WTC11 (cell line): ENCODE measurements around the gene IRAK1. TPM values are rescaled to one million over a fixed set of nuclear protein-coding genes. Genes with fewer than 3 reads are reported as not detected.

ENCODE experiments used
- ATAC-seq: fragments of 200-7000 bp; cut with Tn5 transposase; 2 replicates; pipeline ENCODE4 v1.10.0; 2021; ENCODE audit warnings: mild to moderate bottlenecking, moderate library complexity
- CTCF ChIA-PET: fragments of 300-600 bp; sonication (Branson Sonifier 250); formaldehyde crosslinking; loops from one replicate; lab custom pipeline; 2021; ENCODE audit warnings: antibody characterized with exemption; lab: Charles Lee
- POLR2A ChIA-PET: fragments of 350-600 bp; sonication (Branson Sonifier 250); formaldehyde crosslinking; loops from one replicate; lab custom pipeline; 2021; ENCODE audit warnings: antibody characterized with exemption; lab: Charles Lee
- DNase-seq: peaks from one replicate; pipeline ENCODE4 v3.0.0; 2021; ENCODE audit warnings: low spot score
- H3K27ac Mint-ChIP-seq: 2 replicates; pipeline ENCODE4 v1.8.0; 2021; ENCODE audit warnings: mixed read lengths
- H3K27me3 Mint-ChIP-seq: 2 replicates; pipeline ENCODE4 v1.8.0; 2021; ENCODE audit warnings: low read depth, mild to moderate bottlenecking, moderate library complexity, mixed read lengths
- H3K36me3 Mint-ChIP-seq: 2 replicates; pipeline ENCODE4 v1.8.0; 2021; ENCODE audit warnings: mixed read lengths
- H3K4me1 Mint-ChIP-seq: 2 replicates; pipeline ENCODE4 v1.8.0; 2022; ENCODE audit warnings: mixed read lengths
- H3K4me3 Mint-ChIP-seq: 2 replicates; pipeline ENCODE4 v1.8.0; 2021; ENCODE audit warnings: mild to moderate bottlenecking, moderate library complexity, mixed read lengths
- H3K9me3 Mint-ChIP-seq: 2 replicates; pipeline ENCODE4 v1.8.0; 2021; ENCODE audit warnings: mixed read lengths
- AFF4 ChIP-seq: sonication (generic); formaldehyde crosslinking; IDR thresholded peaks from 2 replicates; pipeline ENCODE4 v1.8.1; 2023; ENCODE audit warnings: mild to moderate bottlenecking, missing genetic modification reagents, borderline replicate concordance
- ATF1 ChIP-seq: sonication (generic); formaldehyde crosslinking; IDR thresholded peaks from 2 replicates; pipeline ENCODE4 v1.8.1; 2023; ENCODE audit warnings: mild to moderate bottlenecking, moderate library complexity, missing genetic modification reagents
- ATF6 ChIP-seq: sonication (generic); formaldehyde crosslinking; IDR thresholded peaks from 2 replicates; pipeline ENCODE4 v1.8.1; 2023; ENCODE audit warnings: mild to moderate bottlenecking, missing genetic modification reagents
- CBFB ChIP-seq: sonication (generic); formaldehyde crosslinking; IDR thresholded peaks from 2 replicates; pipeline ENCODE4 v1.8.1; 2022; ENCODE audit warnings: mild to moderate bottlenecking, low read depth, missing genetic modification reagents
- CDX4 ChIP-seq: fragments of 250-450 bp; sonication (Bioruptor Pico); IDR thresholded peaks from 2 replicates; pipeline ENCODE4 v1.9.0; 2021; ENCODE audit warnings: moderate library complexity, mild to moderate bottlenecking, inconsistent platforms, borderline replicate concordance
- EMX1 ChIP-seq: fragments of 250-450 bp; sonication (Bioruptor Pico); IDR thresholded peaks from 2 replicates; pipeline ENCODE4 v1.8.0; 2021; ENCODE audit warnings: mild to moderate bottlenecking
- ERG ChIP-seq: fragments of 250-450 bp; sonication (Bioruptor Pico); IDR thresholded peaks from 2 replicates; pipeline ENCODE4 v1.8.0; 2021; ENCODE audit warnings: mild to moderate bottlenecking
- ESRRA ChIP-seq: sonication (generic); formaldehyde crosslinking; IDR thresholded peaks from 2 replicates; pipeline ENCODE4 v1.8.1; 2022; ENCODE audit warnings: mild to moderate bottlenecking, missing genetic modification reagents, borderline replicate concordance
- JAZF1 ChIP-seq: fragments of 250-450 bp; sonication (Bioruptor Pico); IDR thresholded peaks from 2 replicates; pipeline ENCODE4 v1.9.0; 2021; ENCODE audit warnings: moderate library complexity, mild to moderate bottlenecking, inconsistent platforms
- JUN ChIP-seq: sonication (generic); formaldehyde crosslinking; IDR thresholded peaks from 2 replicates; pipeline ENCODE4 v1.8.0; 2023; ENCODE audit warnings: mild to moderate bottlenecking, missing genetic modification reagents
- MLX ChIP-seq: sonication (generic); formaldehyde crosslinking; IDR thresholded peaks from 2 replicates; pipeline ENCODE4 v1.8.1; 2023; ENCODE audit warnings: mild to moderate bottlenecking, missing genetic modification reagents, moderate library complexity
- NFYB ChIP-seq: sonication (generic); formaldehyde crosslinking; conservative IDR thresholded peaks from 2 replicates; pipeline ENCODE4 v1.8.0; 2022; ENCODE audit warnings: low read depth, missing genetic modification reagents
- NR3C1 ChIP-seq: sonication (generic); formaldehyde crosslinking; conservative IDR thresholded peaks from 2 replicates; pipeline ENCODE4 v1.8.1; 2023; ENCODE audit warnings: low read depth, mild to moderate bottlenecking, missing genetic modification reagents
- PRRX2 ChIP-seq: fragments of 250-450 bp; sonication (Bioruptor Pico); IDR thresholded peaks from 2 replicates; pipeline ENCODE4 v1.8.0; 2021; ENCODE audit warnings: mild to moderate bottlenecking
- SMAD3 ChIP-seq: sonication (generic); formaldehyde crosslinking; IDR thresholded peaks from 2 replicates; pipeline ENCODE4 v1.8.0; 2022; ENCODE audit warnings: missing genetic modification reagents, mild to moderate bottlenecking, borderline replicate concordance
- SOX15 ChIP-seq: fragments of 250-450 bp; sonication (Bioruptor Pico); IDR thresholded peaks from 2 replicates; pipeline ENCODE4 v1.9.0; 2021; ENCODE audit warnings: mild to moderate bottlenecking
- ZBTB21 ChIP-seq: sonication (generic); formaldehyde crosslinking; IDR thresholded peaks from 2 replicates; pipeline ENCODE4 v1.8.1; 2023; ENCODE audit warnings: mild to moderate bottlenecking, missing genetic modification reagents, borderline replicate concordance
- ZNF121 ChIP-seq: sonication (generic); formaldehyde crosslinking; IDR thresholded peaks from 2 replicates; pipeline ENCODE4 v1.8.0; 2023; ENCODE audit warnings: missing genetic modification reagents
- ZNF232 ChIP-seq: sonication (generic); formaldehyde crosslinking; IDR thresholded peaks from 2 replicates; pipeline ENCODE4 v1.8.0; 2022; ENCODE audit warnings: mild to moderate bottlenecking, missing genetic modification reagents
- ZNF425 ChIP-seq: fragments of 250-450 bp; sonication (Bioruptor Pico); conservative IDR thresholded peaks from 2 replicates; pipeline ENCODE4 v1.9.0; 2021; ENCODE audit warnings: mild to moderate bottlenecking
- ZNF512 ChIP-seq: sonication (generic); formaldehyde crosslinking; IDR thresholded peaks from 2 replicates; pipeline ENCODE4 v1.8.1; 2022; ENCODE audit warnings: missing genetic modification reagents, borderline replicate concordance
- total RNA-seq: library from RNA; stranded (reverse); gene quantifications from 3 replicates; pipeline ENCODE4 v1.2.3, GENCODE V29; 2021

The IRAK1 gene
- total RNA-seq, 1 experiment from 2014 or later: 32.1 TPM

- no peak for TF ChIP-seq ZNF512 (CRISPR knock-in tag)
- TF ChIP-seq NR3C1 (CRISPR knock-in tag): no peak
- no peak for TF ChIP-seq NFYB (CRISPR knock-in tag)
- no peak for TF ChIP-seq CDX4 (CRISPR knock-in tag)
- no peak for TF ChIP-seq ZBTB21 (CRISPR knock-in tag)
- no peak for TF ChIP-seq ESRRA (CRISPR knock-in tag)
- TF ChIP-seq AFF4 (CRISPR knock-in tag): no peak
- TF ChIP-seq MLX (CRISPR knock-in tag): no peak
- no peak for TF ChIP-seq ZNF121 (CRISPR knock-in tag)
- TF ChIP-seq SMAD3 (CRISPR knock-in tag): no peak
- no peak for TF ChIP-seq ZNF425
- no peak for TF ChIP-seq JAZF1 (CRISPR knock-in tag)
- ChIA-PET CTCF (no interaction called here), POLR2A (no interaction called here)
- DNase-seq (no peak), ATAC-seq (no peak)
- no peak overlapping the region for H3K4me3 Mint-ChIP-seq
- H3K36me3 Mint-ChIP-seq: no peaks in the 10 kb centered on the region
- no peaks in the 10 kb centered on the region for H3K9me3 Mint-ChIP-seq
- peaks cover 7% of the 10 kb centered on the region for H3K4me1 Mint-ChIP-seq
- no peaks in the 10 kb centered on the region for H3K27me3 Mint-ChIP-seq
- peak overlapping the region; percentile 45; the same call in 1 of the 2 replicates for H3K27ac Mint-ChIP-seq
These were observed 9.2 kb downstream of the IRAK1 start for GRCh38 chrX:154010330-154011087.

GRCh38 chrX:154008521-154008920, 11.2 kb downstream of the IRAK1 start:
- ChIA-PET CTCF (interaction anchor here (0.7 kb wide), 1 partner anchor 430 kb away, joined by 3 read pairs; no protein-coding TSS in a partner anchor), POLR2A (no interaction called here)
- H3K4me1 Mint-ChIP-seq: peaks cover 2% of the 10 kb centered on the region; the same call in 1 of the 2 replicates
- no peaks in the 10 kb centered on the region for H3K27me3 Mint-ChIP-seq
- DNase-seq (no peak), ATAC-seq (no peak)
- H3K9me3 Mint-ChIP-seq: no peaks in the 10 kb centered on the region
- no peak overlapping the region for H3K4me3 Mint-ChIP-seq
- no peaks in the 10 kb centered on the region for H3K36me3 Mint-ChIP-seq
- no peak overlapping the region for H3K27ac Mint-ChIP-seq
- TF ChIP-seq ATF1 (CRISPR knock-in tag) (no peak), CBFB (CRISPR knock-in tag) (no peak), EMX1 (no peak), NFYB (CRISPR knock-in tag) (no peak), ZNF232 (no peak), ATF6 (CRISPR knock-in tag) (no peak), ERG (CRISPR knock-in tag) (no peak), SOX15 (CRISPR knock-in tag) (no peak), JUN (CRISPR knock-in tag) (no peak), ZNF121 (CRISPR knock-in tag) (no peak), PRRX2 (CRISPR knock-in tag) (no peak)
